Peyer's patch (tissue), 4 donors: ENCODE data around the gene SHE.

Experiments
- POLR2A ChIP-seq, 2 donors: fragments of 450-650 bp; IDR thresholded peaks; one replicate each; pipeline ENCODE4 v1.5.1; 2017; ENCODE audit warnings: antibody characterized with exemption in 2 of 2, mild to moderate bottlenecking in 2 of 2, moderate library complexity in 2 of 2
- TF ChIP-seq, protein P1 (sequence below), 6 experiments: fragments of 450-650 bp in 4 of 6; fragments of 200-600 bp in 2 of 6; sonication (generic) in 1 of 6; IDR thresholded peaks; one replicate each; pipeline ENCODE4 v1.5.1; 2017 to 2019; ENCODE audit warnings: antibody characterized with exemption in 6 of 6, mild to moderate bottlenecking in 3 of 6, moderate library complexity in 1 of 6

DNA sequence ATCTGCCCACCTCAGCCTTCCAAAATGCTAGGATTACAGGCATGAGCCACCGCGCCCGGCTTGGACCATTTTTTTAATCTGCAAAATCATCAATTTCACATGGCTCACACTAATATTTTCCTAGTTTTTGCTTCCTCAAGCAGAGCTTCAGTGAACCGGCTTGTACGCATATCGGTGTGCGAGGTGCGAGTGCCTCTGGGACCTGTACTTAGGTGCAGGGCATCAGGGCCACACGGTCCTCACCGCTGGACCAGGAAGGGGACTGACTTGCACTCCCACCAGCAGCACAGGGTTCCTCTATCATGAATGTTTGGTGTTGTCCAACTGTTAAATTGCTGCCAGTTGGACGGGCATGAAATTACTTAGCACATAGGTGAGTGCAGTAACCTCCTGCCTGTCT is 15.4 kb upstream of the SHE start:
- TF ChIP-seq, protein P1, sequence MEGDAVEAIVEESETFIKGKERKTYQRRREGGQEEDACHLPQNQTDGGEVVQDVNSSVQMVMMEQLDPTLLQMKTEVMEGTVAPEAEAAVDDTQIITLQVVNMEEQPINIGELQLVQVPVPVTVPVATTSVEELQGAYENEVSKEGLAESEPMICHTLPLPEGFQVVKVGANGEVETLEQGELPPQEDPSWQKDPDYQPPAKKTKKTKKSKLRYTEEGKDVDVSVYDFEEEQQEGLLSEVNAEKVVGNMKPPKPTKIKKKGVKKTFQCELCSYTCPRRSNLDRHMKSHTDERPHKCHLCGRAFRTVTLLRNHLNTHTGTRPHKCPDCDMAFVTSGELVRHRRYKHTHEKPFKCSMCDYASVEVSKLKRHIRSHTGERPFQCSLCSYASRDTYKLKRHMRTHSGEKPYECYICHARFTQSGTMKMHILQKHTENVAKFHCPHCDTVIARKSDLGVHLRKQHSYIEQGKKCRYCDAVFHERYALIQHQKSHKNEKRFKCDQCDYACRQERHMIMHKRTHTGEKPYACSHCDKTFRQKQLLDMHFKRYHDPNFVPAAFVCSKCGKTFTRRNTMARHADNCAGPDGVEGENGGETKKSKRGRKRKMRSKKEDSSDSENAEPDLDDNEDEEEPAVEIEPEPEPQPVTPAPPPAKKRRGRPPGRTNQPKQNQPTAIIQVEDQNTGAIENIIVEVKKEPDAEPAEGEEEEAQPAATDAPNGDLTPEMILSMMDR (IDR thresholded peaks at IDR 0.05) = no peak
- no peak for TF ChIP-seq POLR2A (IDR thresholded peaks at IDR 0.05)
